Measurements from ENCODE around the gene DCLK3. TPM values are rescaled to one million over a fixed set of nuclear protein-coding genes. Genes with fewer than 3 reads are reported as not detected.

The DCLK3 gene
- total RNA-seq, 2 experiments from 2014 or later, result not detected

DNA sequence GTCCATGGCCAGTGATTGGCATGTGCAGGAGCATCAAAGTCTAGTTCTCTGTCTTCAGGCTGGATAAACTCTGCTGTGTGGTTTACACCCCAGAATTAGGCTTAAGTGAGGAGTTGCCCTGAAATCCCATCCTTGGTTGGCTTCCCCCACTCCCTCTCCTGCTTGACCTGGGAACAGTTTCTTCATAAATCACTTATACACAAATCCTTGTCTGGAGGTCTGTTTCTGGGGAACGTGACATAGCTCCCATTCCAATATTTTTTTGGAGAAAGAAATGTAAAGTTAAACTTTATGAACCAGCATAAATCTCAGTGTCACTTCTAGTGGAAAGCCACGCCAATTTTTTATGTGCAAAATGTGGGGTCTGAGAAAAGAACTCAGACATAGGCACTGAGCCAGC is 98.2 kb downstream of the DCLK3 start:
- Mint-ChIP-seq H3K4me3 (no peak overlapping the region), H3K4me1 (ENCODE audit: low read depth) (no peaks in the 10 kb centered on the region), H3K27me3 (peaks cover 21% of the 10 kb centered on the region), H3K27ac (no peak overlapping the region), H3K36me3 (ENCODE audit: low read depth) (no peaks in the 10 kb centered on the region), H3K9me3 (no peaks in the 10 kb centered on the region)
- TF ChIP-seq, protein P1, sequence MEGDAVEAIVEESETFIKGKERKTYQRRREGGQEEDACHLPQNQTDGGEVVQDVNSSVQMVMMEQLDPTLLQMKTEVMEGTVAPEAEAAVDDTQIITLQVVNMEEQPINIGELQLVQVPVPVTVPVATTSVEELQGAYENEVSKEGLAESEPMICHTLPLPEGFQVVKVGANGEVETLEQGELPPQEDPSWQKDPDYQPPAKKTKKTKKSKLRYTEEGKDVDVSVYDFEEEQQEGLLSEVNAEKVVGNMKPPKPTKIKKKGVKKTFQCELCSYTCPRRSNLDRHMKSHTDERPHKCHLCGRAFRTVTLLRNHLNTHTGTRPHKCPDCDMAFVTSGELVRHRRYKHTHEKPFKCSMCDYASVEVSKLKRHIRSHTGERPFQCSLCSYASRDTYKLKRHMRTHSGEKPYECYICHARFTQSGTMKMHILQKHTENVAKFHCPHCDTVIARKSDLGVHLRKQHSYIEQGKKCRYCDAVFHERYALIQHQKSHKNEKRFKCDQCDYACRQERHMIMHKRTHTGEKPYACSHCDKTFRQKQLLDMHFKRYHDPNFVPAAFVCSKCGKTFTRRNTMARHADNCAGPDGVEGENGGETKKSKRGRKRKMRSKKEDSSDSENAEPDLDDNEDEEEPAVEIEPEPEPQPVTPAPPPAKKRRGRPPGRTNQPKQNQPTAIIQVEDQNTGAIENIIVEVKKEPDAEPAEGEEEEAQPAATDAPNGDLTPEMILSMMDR (IDR thresholded peaks at IDR 0.05), result no peak
- no peak overlapping the region for H3K4me3 ChIP-seq (ENCODE audit: low read length)
- POLR2A ChIA-PET, result no interaction called here
- H3K36me3 ChIP-seq (ENCODE audit: insufficient read depth, low read length), result no peaks in the 10 kb centered on the region
- H3K4me1 ChIP-seq (ENCODE audit: insufficient read depth, low read length), result no peaks in the 10 kb centered on the region
- CTCF ChIA-PET, result interaction anchor here (1.0 kb wide), 1 partner anchor 9 kb away, joined by 3 read pairs; no protein-coding TSS in a partner anchor
- DNase-seq (no peak), ATAC-seq (ENCODE audit: poor library complexity) (no peak)
- H3K27me3 ChIP-seq (ENCODE audit: control insufficient read depth in 1 of 2, insufficient read depth in 2 of 2, low read length in 2 of 2), result peaks cover 0 to 2% of the 10 kb centered on the region in 2 experiments
- H3K9me3 ChIP-seq (ENCODE audit: control insufficient read depth in 1 of 2, insufficient read depth in 1 of 2, low read length in 2 of 2), result no peaks in the 10 kb centered on the region
- intact Hi-C loops (cut with DNase I, micrococcal nuclease), result no loop called here
- no peak overlapping the region for H3K27ac ChIP-seq (ENCODE audit: low read depth in 1 of 2, low read length in 2 of 2)

DNA sequence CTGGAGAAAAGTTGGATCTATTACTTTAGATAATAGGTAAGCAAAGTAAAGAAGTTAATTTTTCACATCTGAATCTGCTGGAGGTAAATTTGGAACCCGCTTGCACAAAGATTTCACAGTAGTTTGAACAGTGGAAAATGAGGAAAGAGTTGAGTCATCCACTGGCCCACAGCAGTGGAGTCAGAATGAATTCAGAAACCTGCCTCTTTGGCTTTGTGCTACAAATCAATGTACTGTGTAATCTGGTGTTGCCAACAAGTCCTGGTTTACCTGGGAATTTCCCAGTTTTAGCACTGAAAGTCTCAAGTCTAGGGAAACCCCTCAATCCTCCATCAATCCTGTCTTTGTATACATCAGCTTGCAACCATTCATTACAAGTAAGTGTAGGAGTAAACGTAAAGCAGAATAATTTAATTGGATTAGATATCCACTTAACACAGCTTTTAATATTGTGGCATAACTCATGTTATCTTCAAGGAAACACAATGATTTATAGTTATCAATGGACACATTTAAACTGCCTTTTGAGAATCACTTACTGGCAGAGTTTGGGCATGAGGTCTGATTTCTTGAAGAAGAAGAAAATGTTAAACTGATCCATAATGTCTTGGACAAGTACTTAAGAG is 100.6 kb downstream of the DCLK3 start:
- H3K9me3 ChIP-seq (ENCODE audit: control insufficient read depth in 1 of 2, insufficient read depth in 1 of 2, low read length in 2 of 2), result no peaks in the 10 kb centered on the region
- Mint-ChIP-seq H3K36me3 (ENCODE audit: low read depth) (no peaks in the 10 kb centered on the region), H3K9me3 (no peaks in the 10 kb centered on the region), H3K4me3 (no peak overlapping the region), H3K4me1 (ENCODE audit: low read depth) (no peaks in the 10 kb centered on the region), H3K27me3 (peaks cover 21% of the 10 kb centered on the region), H3K27ac (no peak overlapping the region)
- H3K4me3 ChIP-seq (ENCODE audit: low read length), result no peak overlapping the region
- ATAC-seq (ENCODE audit: poor library complexity) (no peak), DNase-seq (no peak)
- H3K27me3 ChIP-seq (ENCODE audit: control insufficient read depth in 1 of 2, insufficient read depth in 2 of 2, low read length in 2 of 2), result peaks cover 0 to 5% of the 10 kb centered on the region in 2 experiments
- no peak overlapping the region for H3K27ac ChIP-seq (ENCODE audit: low read depth in 1 of 2, low read length in 2 of 2)
- ChIA-PET POLR2A (no interaction called here), CTCF (no interaction called here)
- TF ChIP-seq, protein P1 (IDR thresholded peaks at IDR 0.05), result no peak
- H3K4me1 ChIP-seq (ENCODE audit: insufficient read depth, low read length), result no peaks in the 10 kb centered on the region
- intact Hi-C loops (cut with DNase I, micrococcal nuclease), result no loop called here
- H3K36me3 ChIP-seq (ENCODE audit: insufficient read depth, low read length), result no peaks in the 10 kb centered on the region

DNA sequence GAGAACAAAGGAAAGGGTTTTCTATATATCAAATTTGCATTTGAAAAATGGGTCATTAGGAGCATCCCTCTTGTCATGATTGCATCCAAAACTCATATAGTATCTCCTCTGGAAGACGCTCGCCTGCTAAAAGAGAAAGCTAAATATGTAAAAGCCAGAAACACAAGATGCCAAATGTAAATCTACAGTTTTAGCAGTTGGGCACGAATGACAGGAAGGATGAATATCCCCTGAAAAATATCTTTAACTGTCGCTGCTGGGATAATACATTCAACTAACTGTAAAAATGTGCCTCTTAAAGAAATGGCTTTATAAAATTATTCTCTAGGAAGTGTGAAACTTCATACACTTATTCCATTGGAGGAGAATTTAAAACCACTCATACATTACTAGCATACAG is 101.7 kb downstream of the DCLK3 start:
- ATAC-seq (ENCODE audit: poor library complexity) (no peak), DNase-seq (no peak)
- TF ChIP-seq, protein P1 (IDR thresholded peaks at IDR 0.05), result no peak
- Histone ChIP-seq H3K36me3 (ENCODE audit: insufficient read depth, low read length) (no peaks in the 10 kb centered on the region), H3K27me3 (ENCODE audit: control insufficient read depth in 1 of 2, insufficient read depth in 2 of 2, low read length in 2 of 2) (peaks cover 0 to 5% of the 10 kb centered on the region in 2 experiments), H3K27ac (ENCODE audit: low read depth in 1 of 2, low read length in 2 of 2) (no peak overlapping the region), H3K9me3 (ENCODE audit: control insufficient read depth in 1 of 2, insufficient read depth in 1 of 2, low read length in 2 of 2) (no peaks in the 10 kb centered on the region), H3K4me3 (ENCODE audit: low read length) (no peak overlapping the region), H3K4me1 (ENCODE audit: insufficient read depth, low read length) (no peaks in the 10 kb centered on the region)
- H3K27me3 Mint-ChIP-seq, result peaks cover 29% of the 10 kb centered on the region
- POLR2A ChIA-PET, result no interaction called here
- H3K36me3 Mint-ChIP-seq (ENCODE audit: low read depth), result no peaks in the 10 kb centered on the region
- CTCF ChIA-PET, result no interaction called here
- no peaks in the 10 kb centered on the region for H3K4me1 Mint-ChIP-seq (ENCODE audit: low read depth)
- no peaks in the 10 kb centered on the region for H3K9me3 Mint-ChIP-seq
- H3K27ac Mint-ChIP-seq, result no peak overlapping the region
- intact Hi-C loops (cut with DNase I, micrococcal nuclease), result no loop called here
- H3K4me3 Mint-ChIP-seq, result no peak overlapping the region

Other genes with a start within 250 kb of the DCLK3 start
- gene TRANK1, start 180.5 kb upstream of the DCLK3 start, total RNA-seq, result 10 to 100 TPM; 39.2 to 44.8 TPM
- gene EPM2AIP1, start 228.6 kb upstream of the DCLK3 start, total RNA-seq, result 10 to 100 TPM; 27.7 to 29.5 TPM
- gene MLH1, start 229.0 kb upstream of the DCLK3 start, total RNA-seq, result 10 to 100 TPM; 18.9 to 23.8 TPM